Hepatocyte (in vitro differentiated cells): ENCODE measurements around the gene SNAPIN. TPM values are rescaled to one million over a fixed set of nuclear protein-coding genes. Genes with fewer than 3 reads are reported as not detected.
A peak's percentile ranks its signal among the peaks of the same experiment; 100 is the strongest.

Experiments
- DNase-seq: peaks from one replicate; pipeline ENCODE4 v3.0.0-alpha.2; 2016; ENCODE audit warnings: low spot score
- H2AFZ ChIP-seq: fragments of 200-600 bp; sonication (generic); 2 replicates; pipeline ENCODE4 v1.6.0; 2016; ENCODE audit warnings: antibody characterized with exemption, mild to moderate bottlenecking
- H3K27ac ChIP-seq: fragments of 200-600 bp; sonication (generic); 2 replicates; pipeline ENCODE4 v1.5.1; 2016; ENCODE audit warnings: mild to moderate bottlenecking
- H3K27me3 ChIP-seq: fragments of 200-600 bp; sonication (generic); 2 replicates; pipeline ENCODE4 v1.6.1; 2016
- H3K36me3 ChIP-seq: fragments of 200-600 bp; sonication (generic); replicated peaks from 2 replicates; pipeline ENCODE4 v1.5.1; 2016; ENCODE audit warnings: low read depth; ENCODE audit not compliant: insufficient read depth
- H3K4me1 ChIP-seq: fragments of 200-600 bp; sonication (generic); 2 replicates; pipeline ENCODE4 v1.5.1; 2016; ENCODE audit warnings: mild to moderate bottlenecking, moderate library complexity; ENCODE audit not compliant: insufficient read depth
- H3K4me2 ChIP-seq: fragments of 200-600 bp; sonication (generic); 2 replicates; pipeline ENCODE4 v1.6.0; 2016
- H3K4me3 ChIP-seq: fragments of 200-600 bp; sonication (generic); 2 replicates; pipeline ENCODE4 v1.5.1; 2016; ENCODE audit warnings: mild to moderate bottlenecking
- H3K79me2 ChIP-seq: fragments of 200-600 bp; sonication (generic); 2 replicates; pipeline ENCODE4 v1.6.0; 2017; ENCODE audit warnings: mild to moderate bottlenecking
- H3K9me2 ChIP-seq: fragments of 200-600 bp; sonication (generic); replicated peaks from 2 replicates; pipeline ENCODE4 v1.6.0; 2017; ENCODE audit warnings: mild to moderate bottlenecking; ENCODE audit not compliant: insufficient read depth
- H3K9me3 ChIP-seq: fragments of 200-600 bp; sonication (generic); 2 replicates; pipeline ENCODE4 v1.5.1; 2016; ENCODE audit warnings: low read depth, mild to moderate bottlenecking
- H4K20me1 ChIP-seq: fragments of 200-600 bp; sonication (generic); 2 replicates; pipeline ENCODE4 v1.6.0; 2016; ENCODE audit warnings: mild to moderate bottlenecking; ENCODE audit not compliant: insufficient read depth, poor library complexity, severe bottlenecking
- CTCF ChIP-seq: fragments of 200-600 bp; sonication (generic); IDR thresholded peaks from 2 replicates; pipeline ENCODE4 v1.5.1; 2016; ENCODE audit warnings: antibody characterized with exemption, mild to moderate bottlenecking; ENCODE audit not compliant: poor library complexity
- EZH2 ChIP-seq: fragments of 200-600 bp; sonication (generic); IDR thresholded peaks from 2 replicates; pipeline ENCODE4 v1.6.1; 2016; ENCODE audit warnings: antibody characterized with exemption, mild to moderate bottlenecking, borderline replicate concordance
- EZH2phosphoT487 ChIP-seq: fragments of 200-600 bp; sonication (generic); IDR thresholded peaks from one replicate; pipeline ENCODE4 v1.6.1; 2018; ENCODE audit warnings: antibody characterized with exemption, mild to moderate bottlenecking, low read depth, moderate library complexity; ENCODE audit not compliant: unreplicated experiment, severe bottlenecking
- WGBS: methylation state at CpG from one replicate; pipeline ENCODE4 v1.1.6; 2016; ENCODE audit warnings: low lambda C conversion rate; ENCODE audit errors: missing lambda C conversion rate; 5-methylcytosine and 5-hydroxymethylcytosine counted together
- polyA plus RNA-seq: library from polyadenylated mRNA; unstranded; fragments of >200 nt; fragmentation: Nextera tagmentation; extraction: Ambion mirVana; gene quantifications from 2 replicates; pipeline ENCODE4 v1.2.1, GENCODE V29; 2016
- total RNA-seq: library from RNA; depleted of rRNA; stranded (reverse); fragments of >200 nt; gene quantifications from 2 replicates; pipeline ENCODE4 v1.2.3, GENCODE V29; 2014

SNAPIN gene
- total and polyA plus RNA-seq, 2 experiments from 2014 or later: 41.4 to 63.2 TPM

DNA sequence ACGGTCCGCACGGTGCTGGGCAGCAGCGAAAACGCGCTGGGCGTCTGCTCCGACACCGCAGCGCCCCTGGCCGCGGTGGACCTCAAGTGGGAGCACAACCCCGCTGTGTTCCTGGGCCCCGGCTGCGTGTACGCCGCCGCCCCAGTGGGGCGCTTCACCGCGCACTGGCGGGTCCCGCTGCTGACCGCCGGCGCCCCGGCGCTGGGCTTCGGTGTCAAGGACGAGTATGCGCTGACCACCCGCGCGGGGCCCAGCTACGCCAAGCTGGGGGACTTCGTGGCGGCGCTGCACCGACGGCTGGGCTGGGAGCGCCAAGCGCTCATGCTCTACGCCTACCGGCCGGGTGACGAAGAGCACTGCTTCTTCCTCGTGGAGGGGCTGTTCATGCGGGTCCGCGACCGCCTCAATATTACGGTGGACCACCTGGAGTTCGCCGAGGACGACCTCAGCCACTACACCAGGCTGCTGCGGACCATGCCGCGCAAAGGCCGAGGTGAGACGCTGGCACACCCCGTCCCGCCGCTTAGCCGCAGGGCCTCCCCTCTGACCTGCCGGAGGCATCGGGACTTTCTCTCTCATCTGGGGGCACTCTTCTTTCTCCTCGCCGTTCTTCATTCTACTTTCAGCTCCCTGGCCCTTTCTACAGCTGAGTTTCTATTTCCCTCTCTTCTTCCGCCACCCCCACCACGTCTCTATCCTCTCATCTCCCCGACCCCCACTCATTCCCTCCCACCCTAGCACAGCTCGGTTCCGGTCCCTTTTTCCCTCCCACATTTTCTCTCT lies 21.0 kb downstream of the SNAPIN start:
- Histone ChIP-seq H2AFZ (peak overlapping the region; percentile 74), H4K20me1 (no peaks in the 10 kb centered on the region), H3K27ac (no peak overlapping the region), H3K27me3 (peaks cover 42% of the 10 kb centered on the region), H3K36me3 (no peaks in the 10 kb centered on the region), H3K79me2 (no peaks in the 10 kb centered on the region), H3K4me2 (peak overlapping the region; percentile 99), H3K4me3 (peak overlapping the region; percentile 52), H3K9me3 (no peaks in the 10 kb centered on the region), H3K9me2 (no peaks in the 10 kb centered on the region), H3K4me1 (peaks cover 17% of the 10 kb centered on the region)
- DNase-seq: peak; percentile 43
- TF ChIP-seq CTCF (no peak), EZH2 (peak; percentile 89)
- 1% methylated on average over 67 of the region's 73 CpGs for WGBS

DNA sequence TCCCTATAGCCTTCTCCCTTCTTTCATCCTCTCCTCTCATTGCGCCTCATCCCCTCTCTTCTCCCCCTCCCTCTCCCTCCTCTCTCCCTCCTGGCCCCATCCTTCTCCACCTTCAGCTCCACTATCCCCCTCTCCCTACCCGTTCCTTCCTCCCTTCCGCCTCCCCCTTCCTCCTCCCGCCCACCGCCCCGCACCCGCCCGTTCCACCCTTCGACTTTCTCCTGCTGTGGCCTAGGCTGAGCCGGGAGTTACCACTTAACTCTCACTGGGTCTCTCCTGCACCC lies 21.6 kb downstream of the SNAPIN start:
- peaks cover 42% of the 10 kb centered on the region for H3K27me3 ChIP-seq
- no peaks in the 10 kb centered on the region for H4K20me1 ChIP-seq
- no peaks in the 10 kb centered on the region for H3K9me3 ChIP-seq
- no peak for DNase-seq
- TF ChIP-seq EZH2 (no peak), CTCF (no peak), EZH2phosphoT487 (peak; percentile 30)
- no peak overlapping the region for H3K27ac ChIP-seq
- no peaks in the 10 kb centered on the region for H3K79me2 ChIP-seq
- peaks cover 17% of the 10 kb centered on the region for H3K4me1 ChIP-seq
- H3K4me3 ChIP-seq: no peak overlapping the region
- no peak overlapping the region for H2AFZ ChIP-seq
- no peaks in the 10 kb centered on the region for H3K9me2 ChIP-seq
- whole genome bisulfite sequencing: 26% methylated on average over 6 of the region's 10 CpGs
- H3K4me2 ChIP-seq: peak overlapping the region; percentile 99
- H3K36me3 ChIP-seq: no peaks in the 10 kb centered on the region

DNA sequence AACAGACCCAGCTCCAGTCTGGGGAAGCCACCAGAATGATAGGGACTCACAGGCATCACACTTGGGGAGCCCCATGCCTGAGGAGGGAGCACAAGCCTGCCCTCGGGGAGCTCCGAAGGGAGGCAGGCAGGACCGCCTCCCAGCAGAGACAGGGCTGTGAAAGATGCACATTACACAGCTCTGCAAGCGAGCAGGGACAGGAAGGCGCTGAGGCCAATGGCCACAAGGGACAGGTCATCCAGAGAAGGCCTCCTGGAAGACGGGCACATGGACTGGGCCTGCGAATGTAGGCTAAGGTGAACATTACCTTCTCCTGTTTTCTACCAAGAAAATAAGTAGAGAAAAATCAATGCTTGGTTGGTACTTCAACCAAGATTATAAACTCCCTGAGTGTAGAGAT lies 24.2 kb downstream of the SNAPIN start:
- Histone ChIP-seq H3K4me1 (peaks cover 14% of the 10 kb centered on the region), H3K9me2 (no peaks in the 10 kb centered on the region), H4K20me1 (no peaks in the 10 kb centered on the region), H3K36me3 (no peaks in the 10 kb centered on the region), H3K4me2 (no peak overlapping the region), H3K9me3 (no peaks in the 10 kb centered on the region), H2AFZ (no peak overlapping the region), H3K4me3 (no peak overlapping the region), H3K27me3 (peaks cover 42% of the 10 kb centered on the region), H3K79me2 (no peaks in the 10 kb centered on the region), H3K27ac (no peak overlapping the region)
- WGBS: 93% methylated on average over 7 of the region's 7 CpGs
- DNase-seq: no peak
- TF ChIP-seq EZH2phosphoT487 (no peak), CTCF (no peak), EZH2 (no peak)
